Measurements from ENCODE around the gene TMEM169. TPM values are rescaled to one million over a fixed set of nuclear protein-coding genes. Genes with fewer than 3 reads are reported as not detected.

The TMEM169 gene
- total RNA-seq, 2 donors from 2014 or later = 1.7 to 1.8 TPM

Other genes starting within 250 kb of the TMEM169 start
- gene MREG, start 68.4 kb upstream of the TMEM169 start, total RNA-seq = 1 to 10 TPM; 4.9 to 7.3 TPM
- 10 to 100 TPM; 25.4 to 34.0 TPM for gene PECR, start 110 bp upstream of the TMEM169 start, total RNA-seq
- 100 to 1,000 TPM; 487 to 501 TPM for gene XRCC5, start 27.4 kb downstream of the TMEM169 start, total RNA-seq

All from activated naive CD4-positive, alpha-beta T cell treated with anti-CD3 and anti-CD28 coated beads, Interleukin-2, amount 50 U/mL, for 72 hours (primary cell).